Measurements from ENCODE around the gene EVA1A.

The EVA1A gene

GRCh38 chr2:75541430-75541829, 19.3 kb downstream of the EVA1A start:
- no peak for DNase-seq

- DNase-seq, result no peak
These were observed 19.7 kb downstream of the EVA1A start for GRCh38 chr2:75540994-75541393.

GRCh38 chr2:75539955-75540716, 20.6 kb downstream of the EVA1A start:
- DNase-seq, result no peak

GRCh38 chr2:75538521-75539490, 21.9 kb downstream of the EVA1A start:
- DNase-seq, result no peak

GRCh38 chr2:75537658-75538057, 23.1 kb downstream of the EVA1A start:
- DNase-seq, result no peak

GRCh38 chr2:75533135-75533534, 27.6 kb downstream of the EVA1A start:
- no peak for DNase-seq

- no peak for DNase-seq
These were observed 28.3 kb downstream of the EVA1A start for GRCh38 chr2:75532488-75532887.

- DNase-seq, result no peak
These were observed 32.3 kb downstream of the EVA1A start for GRCh38 chr2:75528221-75528977.

- no peak for DNase-seq
These were observed 33.1 kb downstream of the EVA1A start for GRCh38 chr2:75527676-75528075.

GRCh38 chr2:75526842-75527241, 33.9 kb downstream of the EVA1A start:
- no peak for DNase-seq

GRCh38 chr2:75525434-75526310, 35.1 kb downstream of the EVA1A start:
- DNase-seq, result no peak

- DNase-seq, result no peak
These were observed 36.3 kb downstream of the EVA1A start for GRCh38 chr2:75524276-75524911.

- DNase-seq, result no peak
These were observed 37.1 kb downstream of the EVA1A start for GRCh38 chr2:75523313-75524275.

GRCh38 chr2:75522543-75523312, 38.0 kb downstream of the EVA1A start:
- DNase-seq, result no peak

- no peak for DNase-seq
These were observed 39.4 kb downstream of the EVA1A start for GRCh38 chr2:75521225-75521872.

- no peak for DNase-seq
These were observed 40.9 kb downstream of the EVA1A start for GRCh38 chr2:75519843-75520242.

- DNase-seq, result no peak
These were observed 41.9 kb downstream of the EVA1A start for GRCh38 chr2:75518638-75519465.
